ENCODE results near the gene RCBTB1.
"Not testable (repeated sequence)": the region's sequence is repeated elsewhere in the genome, so short reads cannot be mapped to it uniquely, and the experiment has no call there.

The RCBTB1 gene

GRCh38 chr13:49585220-49586157 is at the start of gene RCBTB1:
Gene RCBTB1 (minus strand): TSS chr13:49585558. CDS start chr13:49567279, 18,279 bp downstream.
- peak; percentile 64 for DNase-seq

DNA sequence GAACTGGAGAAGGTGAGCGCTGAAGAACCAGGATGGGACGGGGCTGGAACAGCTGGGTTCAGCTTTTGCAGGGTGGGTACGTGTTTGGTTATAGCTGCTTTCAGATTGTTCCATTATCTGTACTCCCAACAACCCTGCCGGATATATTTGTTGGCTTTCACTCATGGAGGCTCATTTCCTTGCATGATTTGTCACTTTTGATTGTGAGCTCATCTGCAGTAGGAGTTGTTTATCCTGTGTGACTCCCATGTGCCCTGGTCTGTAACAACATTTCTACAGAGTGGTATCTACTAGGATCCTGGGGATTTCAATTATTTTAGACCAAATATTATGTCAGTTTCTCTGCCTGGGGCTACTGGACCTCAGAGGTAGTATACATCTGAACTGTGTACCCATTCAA is 48.4 kb upstream of the RCBTB1 start:
- no peak for DNase-seq

GRCh38 chr13:49632156-49632555 is 46.8 kb upstream of the RCBTB1 start:
- DNase-seq = no peak

GRCh38 chr13:49630580-49630979 is 45.2 kb upstream of the RCBTB1 start:
- DNase-seq = no peak

DNA sequence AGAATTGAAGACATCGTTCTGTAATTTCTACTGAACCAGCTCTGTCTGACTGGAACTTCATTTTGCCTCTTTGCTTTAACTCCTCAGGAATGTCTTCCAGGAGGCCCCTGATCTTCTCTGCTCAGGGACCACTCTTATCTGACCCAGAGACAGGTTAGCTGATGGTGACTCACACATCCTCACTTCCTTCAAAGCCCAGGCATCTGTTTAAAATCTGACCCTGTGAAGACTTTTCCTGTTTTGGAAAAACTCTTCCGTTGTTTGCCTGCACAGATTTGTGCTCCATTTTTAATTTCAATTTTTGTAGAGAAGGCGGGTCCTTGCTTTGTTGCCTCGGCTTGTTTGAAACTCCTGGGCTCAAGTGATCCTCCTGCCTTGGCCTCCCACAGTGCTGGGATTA is 44.6 kb upstream of the RCBTB1 start:
- no peak for DNase-seq

DNA sequence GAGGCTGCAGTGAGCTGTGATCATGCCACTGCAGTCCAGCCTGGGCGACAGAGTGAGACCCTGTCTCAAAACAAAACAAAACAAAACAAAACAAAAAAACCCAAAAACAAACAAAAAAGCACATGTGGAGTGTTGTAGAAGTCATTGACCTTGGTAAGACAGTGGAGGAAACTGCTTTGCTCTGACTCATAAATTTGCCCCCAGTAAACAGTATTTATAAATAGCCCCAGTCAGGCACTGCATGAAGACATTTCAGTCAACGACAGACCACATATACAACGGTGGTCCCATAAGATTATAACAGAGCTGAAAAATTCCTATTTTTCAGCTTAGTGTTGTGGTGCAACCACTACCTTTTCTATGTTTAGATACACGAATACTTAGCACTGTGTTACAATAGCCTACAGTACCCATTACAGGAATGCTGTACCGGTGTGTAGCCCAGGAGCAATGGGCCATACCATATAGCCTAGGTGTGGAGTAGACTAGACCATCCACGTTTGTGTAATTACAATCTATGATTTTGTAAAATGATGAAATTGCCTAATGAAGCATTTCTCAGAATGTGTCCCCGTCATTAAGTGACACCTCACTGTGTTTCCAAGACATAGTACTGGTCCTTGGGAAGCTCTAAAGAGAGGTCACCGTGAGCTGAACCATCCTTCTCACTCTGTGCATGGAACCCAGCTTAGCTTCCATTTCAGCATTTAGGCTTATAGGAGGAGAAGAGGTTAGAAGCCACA is 44.0 kb upstream of the RCBTB1 start:
- no peak for DNase-seq

DNA sequence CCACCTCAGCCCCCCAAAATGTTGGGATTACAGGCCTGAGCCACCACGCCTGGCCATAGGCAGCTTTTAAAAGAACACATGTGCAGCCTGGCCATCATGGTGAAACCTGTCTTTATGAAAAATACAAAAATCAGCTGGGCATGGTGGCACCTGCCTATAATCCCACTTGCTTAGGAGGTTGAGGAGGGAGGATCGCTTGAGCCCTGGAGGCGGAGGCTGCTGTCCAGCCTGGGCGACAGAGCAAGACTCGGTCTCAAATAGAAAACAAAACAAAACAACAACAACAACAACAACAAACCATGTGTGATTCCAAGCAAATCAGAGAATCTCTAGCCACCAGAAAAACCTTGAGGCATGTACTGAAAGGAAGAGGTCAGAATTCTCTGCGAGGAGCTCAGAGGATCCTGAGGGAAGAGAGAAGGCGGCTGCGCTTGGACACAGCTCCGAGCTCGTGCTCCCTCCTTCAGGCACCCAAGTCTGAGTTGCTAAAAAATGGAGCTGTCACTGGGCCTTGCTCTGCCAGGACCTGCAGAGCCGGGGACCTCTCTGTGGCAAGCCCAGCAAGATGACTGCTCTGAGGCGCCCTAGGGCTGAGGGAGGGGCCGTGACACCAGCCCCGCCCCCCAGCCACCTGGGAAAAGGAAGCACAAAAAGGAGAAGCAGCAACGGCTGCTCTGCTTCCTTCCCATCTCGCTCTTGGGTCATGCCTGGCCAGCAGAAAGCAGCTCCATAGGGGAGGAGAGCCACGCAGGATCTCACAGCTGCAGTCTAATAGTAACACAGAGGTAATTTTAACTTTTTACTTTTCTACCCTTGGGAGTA is 42.7 kb upstream of the RCBTB1 start, which contains the start of gene ARL11:
Gene ARL11, plus strand, starts transcription at position 677 of the 822 bp plus-strand sequence. CDS start 1,941 bp downstream, outside the sequence.
- peak; percentile 76 for DNase-seq

DNA sequence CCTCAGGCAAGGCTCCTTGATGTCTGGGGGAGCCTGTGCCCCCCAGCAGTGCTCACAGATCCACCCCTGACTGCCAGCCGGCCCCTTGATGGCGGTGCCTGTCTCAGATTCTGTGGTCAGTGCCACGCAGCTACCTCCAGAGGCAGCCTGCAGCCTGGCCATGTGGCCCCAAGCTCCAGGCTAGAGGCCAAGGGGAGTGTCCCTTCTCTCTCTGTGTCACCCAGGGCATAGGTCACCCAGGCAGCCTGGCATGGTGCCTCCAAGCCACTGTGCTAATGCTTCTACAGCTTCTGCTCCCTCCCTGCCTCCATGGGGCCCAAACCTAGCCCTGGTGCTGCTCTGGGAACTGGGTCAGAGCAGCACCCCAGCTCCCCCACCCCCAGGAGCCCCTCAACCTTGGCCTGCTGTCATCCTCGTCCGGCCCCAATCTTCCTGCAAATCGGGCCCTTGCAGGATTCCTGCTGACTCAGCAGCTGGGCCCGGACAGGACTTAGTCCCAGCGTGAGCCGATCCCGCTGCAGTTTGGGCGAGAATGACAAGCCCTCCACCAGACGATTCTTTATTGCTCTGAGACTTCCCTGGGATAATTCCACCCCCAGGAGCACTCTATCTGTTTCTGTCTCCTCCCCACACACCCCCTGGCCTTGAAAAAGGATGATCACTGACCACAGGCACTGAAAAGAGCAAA is 40.2 kb upstream of the RCBTB1 start:
- DNase-seq = no peak

DNA sequence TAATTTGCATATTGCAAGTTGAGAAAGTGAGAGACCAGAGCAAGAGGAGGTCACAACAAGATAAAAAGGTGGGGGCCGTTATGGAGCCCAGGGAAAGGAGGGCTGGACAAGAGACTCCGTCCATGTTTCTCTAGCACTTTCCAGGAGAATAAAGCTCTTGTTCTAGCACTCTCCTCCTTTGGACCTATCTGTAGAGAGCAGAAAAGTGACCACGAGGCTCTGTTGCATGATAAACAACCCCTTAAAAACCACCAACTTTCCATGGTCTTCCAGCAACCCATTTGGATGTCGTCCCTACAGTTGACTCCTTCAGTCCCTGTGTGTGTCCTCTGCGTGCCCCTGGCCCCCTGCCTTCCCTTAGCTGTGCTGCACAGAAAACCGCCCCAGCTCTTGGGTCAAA is 38.9 kb upstream of the RCBTB1 start:
- DNase-seq = no peak

DNA sequence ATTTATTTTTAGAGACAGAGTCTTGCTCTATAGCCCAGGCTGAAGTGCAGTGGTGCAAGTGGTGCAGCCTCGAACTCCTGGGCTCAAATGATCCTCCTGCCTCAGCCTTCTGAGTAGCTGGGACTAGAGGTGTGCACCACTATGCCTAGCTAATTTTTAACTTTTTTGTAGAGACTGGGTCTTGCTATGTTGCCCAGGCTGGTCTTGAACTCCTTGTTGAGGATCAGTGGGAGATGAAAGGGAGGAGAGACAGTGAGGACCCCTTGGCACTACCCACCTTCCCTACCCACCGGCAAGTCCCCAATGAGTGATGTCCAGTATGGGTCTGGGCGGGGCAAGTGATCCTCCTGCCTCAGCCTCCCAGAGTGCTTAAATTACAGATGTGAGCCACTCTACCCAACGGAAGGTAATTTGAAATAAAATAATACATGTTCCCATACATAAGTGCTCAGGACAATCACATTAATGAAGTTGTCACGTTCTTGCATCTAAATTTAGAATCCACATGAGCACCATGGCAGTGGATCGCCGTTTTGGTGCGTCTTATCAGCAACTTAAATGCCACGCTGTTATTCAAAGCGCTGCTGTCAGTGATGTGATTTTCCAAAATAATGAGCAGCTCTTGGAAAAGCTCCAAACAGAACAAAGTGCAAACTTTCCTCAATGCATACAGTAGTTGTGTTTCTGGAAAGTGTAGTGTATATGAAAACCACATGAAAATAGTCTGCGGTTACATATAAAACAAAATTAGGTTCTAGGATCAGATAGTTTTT is 37.0 kb upstream of the RCBTB1 start:
- DNase-seq = no peak

DNA sequence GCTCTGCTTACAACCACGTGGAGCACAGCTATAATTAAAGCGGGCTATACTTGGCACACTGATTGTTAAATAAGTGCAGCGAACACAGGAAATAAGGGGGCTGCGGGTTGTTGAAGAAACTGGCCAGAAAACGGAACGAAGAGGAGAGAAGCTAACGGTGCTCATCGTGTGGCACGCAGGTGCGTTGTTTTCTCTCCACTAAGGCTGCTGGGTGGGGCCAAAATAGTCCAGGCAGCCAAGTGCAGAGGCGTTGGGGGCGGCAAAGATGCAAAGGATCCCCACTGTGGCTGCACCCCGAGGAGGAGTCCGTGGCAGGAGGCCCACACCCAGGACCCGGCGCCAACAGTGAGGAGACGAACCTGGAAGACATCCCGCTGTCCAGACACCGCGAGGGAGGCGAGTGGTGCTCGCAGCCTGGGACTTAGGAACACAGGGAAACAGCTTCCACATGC is 34.8 kb upstream of the RCBTB1 start:
- no peak for DNase-seq

GRCh38 chr13:49616676-49617065 is 31.3 kb upstream of the RCBTB1 start:
- no peak for DNase-seq

GRCh38 chr13:49615836-49616675 is 30.7 kb upstream of the RCBTB1 start:
- no peak for DNase-seq

DNA sequence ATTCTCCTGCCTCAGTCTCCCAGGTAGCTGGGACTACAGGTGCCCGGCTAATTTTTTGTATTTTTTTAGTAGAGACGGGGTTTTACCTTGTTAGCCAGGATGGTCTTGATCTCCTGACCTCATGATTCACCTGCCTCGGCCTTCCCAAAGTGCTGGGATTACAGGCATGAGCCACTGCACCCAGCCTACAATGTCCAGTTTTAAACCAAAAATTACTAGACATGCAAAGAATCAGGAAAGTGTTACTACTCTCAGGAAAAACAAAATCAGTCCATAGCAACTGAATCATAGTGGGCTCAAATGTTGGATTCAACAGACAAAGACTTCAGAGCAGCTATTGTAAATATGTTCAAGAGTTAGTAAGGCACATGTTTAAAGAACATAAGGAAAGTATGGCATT is 26.7 kb upstream of the RCBTB1 start:
- DNase-seq = not testable (repeated sequence)

DNA sequence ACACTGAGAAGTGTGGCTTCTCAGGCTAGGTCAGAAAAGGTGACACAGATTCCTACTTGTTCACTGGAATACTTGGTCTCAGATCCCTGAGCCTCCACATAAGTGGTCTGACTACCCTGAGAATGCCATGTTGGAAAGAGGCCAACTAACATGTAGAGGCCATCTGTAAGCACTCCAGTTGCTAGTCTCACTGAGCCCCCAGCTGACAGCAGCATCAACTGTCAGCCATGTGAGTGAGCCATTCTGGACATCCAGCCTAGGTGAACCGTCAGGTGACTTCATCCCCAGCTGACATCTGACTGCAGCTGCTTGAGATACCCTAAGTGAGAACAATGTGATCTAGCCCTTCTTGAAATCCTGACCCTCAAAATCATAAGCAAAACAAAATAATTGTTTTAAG is 24.8 kb upstream of the RCBTB1 start:
- no peak for DNase-seq

- DNase-seq = no peak
These were observed 23.4 kb upstream of the RCBTB1 start for GRCh38 chr13:49608651-49609331.

GRCh38 chr13:49607761-49608160 is 22.4 kb upstream of the RCBTB1 start:
- DNase-seq = no peak

- DNase-seq = peak; percentile 77
These were observed 21.6 kb upstream of the RCBTB1 start for GRCh38 chr13:49606747-49607648.

GRCh38 chr13:49604570-49604969 is 19.2 kb upstream of the RCBTB1 start:
- DNase-seq = no peak

All from CD4-positive, alpha-beta T cell treated with Interferon gamma for 1 hour (primary cell).